Measurements from ENCODE around the gene FHIT. TPM values are rescaled to one million over a fixed set of nuclear protein-coding genes. Genes with fewer than 3 reads are reported as not detected.
A peak's percentile ranks its signal among the peaks of the same experiment; 100 is the strongest.
"Not testable (repeated sequence)": the region's sequence is repeated elsewhere in the genome, so short reads cannot be mapped to it uniquely, and the experiment has no call there.

The FHIT gene
- total and polyA plus RNA-seq, 4 donors = 6.9 to 16.5 (median 9.9) TPM

GRCh38 chr3:60571511-60571910 lies 679.7 kb downstream of the FHIT start:
- DNase-seq (ENCODE audit: low read depth in 4 of 6, low spot score in 6 of 6) = no peak
- Histone ChIP-seq H3K36me3 (ENCODE audit: control insufficient read depth, insufficient read depth, low read length) (no peaks in the 10 kb centered on the region), H3K27me3 (ENCODE audit: control insufficient read depth, insufficient read depth, low read length) (peaks cover 2% of the 10 kb centered on the region), H3K4me1 (ENCODE audit: control insufficient read depth, insufficient read depth, low read length) (no peaks in the 10 kb centered on the region), H3K4me3 (ENCODE audit: low read depth, low read length) (no peak overlapping the region), H3K27ac (ENCODE audit: low read depth, low read length) (no peak overlapping the region), H3K9me3 (ENCODE audit: control insufficient read depth, insufficient read depth, low read length) (no peaks in the 10 kb centered on the region)
- no CpG with 5 or more reads among the region's 2 CpGs for WGBS (ENCODE audit: insufficient coverage)

GRCh38 chr3:60557122-60557521 lies 694.1 kb downstream of the FHIT start:
- no peak for DNase-seq (ENCODE audit: low read depth in 4 of 6, low spot score in 6 of 6)
- WGBS (ENCODE audit: insufficient coverage) = 92% methylated on average over 2 of the region's 3 CpGs
- Histone ChIP-seq H3K27me3 (ENCODE audit: control insufficient read depth, insufficient read depth, low read length) (no peaks in the 10 kb centered on the region), H3K27ac (ENCODE audit: low read depth, low read length) (no peak overlapping the region), H3K4me1 (ENCODE audit: control insufficient read depth, insufficient read depth, low read length) (no peaks in the 10 kb centered on the region), H3K4me3 (ENCODE audit: low read depth, low read length) (no peak overlapping the region), H3K9me3 (ENCODE audit: control insufficient read depth, insufficient read depth, low read length) (peaks cover 1% of the 10 kb centered on the region), H3K36me3 (ENCODE audit: control insufficient read depth, insufficient read depth, low read length) (no peaks in the 10 kb centered on the region)

- Histone ChIP-seq H3K4me3 (ENCODE audit: low read depth, low read length) (no peak overlapping the region), H3K27me3 (ENCODE audit: control insufficient read depth, insufficient read depth, low read length) (no peaks in the 10 kb centered on the region), H3K36me3 (ENCODE audit: control insufficient read depth, insufficient read depth, low read length) (no peaks in the 10 kb centered on the region), H3K9me3 (ENCODE audit: control insufficient read depth, insufficient read depth, low read length) (peaks cover 1% of the 10 kb centered on the region), H3K4me1 (ENCODE audit: control insufficient read depth, insufficient read depth, low read length) (no peaks in the 10 kb centered on the region), H3K27ac (ENCODE audit: low read depth, low read length) (no peak overlapping the region)
- DNase-seq (ENCODE audit: low read depth in 4 of 6, low spot score in 6 of 6) = no peak
- 48% methylated on average over 2 of the region's 4 CpGs for WGBS (ENCODE audit: insufficient coverage)
Measured at GRCh38 chr3:60555686-60556354, 695.4 kb downstream of the FHIT start.

- H3K4me1 ChIP-seq (ENCODE audit: control insufficient read depth, insufficient read depth, low read length) = no peaks in the 10 kb centered on the region
- H3K27ac ChIP-seq (ENCODE audit: low read depth, low read length) = no peak overlapping the region
- no peak overlapping the region for H3K4me3 ChIP-seq (ENCODE audit: low read depth, low read length)
- no peak for DNase-seq (ENCODE audit: low read depth in 4 of 6, low spot score in 6 of 6)
- no peaks in the 10 kb centered on the region for H3K36me3 ChIP-seq (ENCODE audit: control insufficient read depth, insufficient read depth, low read length)
- no peaks in the 10 kb centered on the region for H3K9me3 ChIP-seq (ENCODE audit: control insufficient read depth, insufficient read depth, low read length)
- H3K27me3 ChIP-seq (ENCODE audit: control insufficient read depth, insufficient read depth, low read length) = no peaks in the 10 kb centered on the region
- WGBS (ENCODE audit: insufficient coverage) = no CpG with 5 or more reads among the region's 3 CpGs
Measured at GRCh38 chr3:60553144-60553543, 698.1 kb downstream of the FHIT start.

- WGBS (ENCODE audit: insufficient coverage) = no CpG with 5 or more reads among the region's 2 CpGs
- no peaks in the 10 kb centered on the region for H3K4me1 ChIP-seq (ENCODE audit: control insufficient read depth, insufficient read depth, low read length)
- no peaks in the 10 kb centered on the region for H3K36me3 ChIP-seq (ENCODE audit: control insufficient read depth, insufficient read depth, low read length)
- H3K27ac ChIP-seq (ENCODE audit: low read depth, low read length) = no peak overlapping the region
- no peak overlapping the region for H3K4me3 ChIP-seq (ENCODE audit: low read depth, low read length)
- H3K9me3 ChIP-seq (ENCODE audit: control insufficient read depth, insufficient read depth, low read length) = no peaks in the 10 kb centered on the region
- no peak for DNase-seq (ENCODE audit: low read depth in 4 of 6, low spot score in 6 of 6)
- no peaks in the 10 kb centered on the region for H3K27me3 ChIP-seq (ENCODE audit: control insufficient read depth, insufficient read depth, low read length)
Measured at GRCh38 chr3:60552581-60552980, 698.7 kb downstream of the FHIT start.

GRCh38 chr3:60551455-60552209 lies 699.6 kb downstream of the FHIT start:
- no peak for DNase-seq (ENCODE audit: low read depth in 4 of 6, low spot score in 6 of 6)
- 100% methylated on average over 1 of the region's 5 CpGs for WGBS (ENCODE audit: insufficient coverage)
- no peaks in the 10 kb centered on the region for H3K27me3 ChIP-seq (ENCODE audit: control insufficient read depth, insufficient read depth, low read length)
- no peak overlapping the region for H3K27ac ChIP-seq (ENCODE audit: low read depth, low read length)
- no peak overlapping the region for H3K4me3 ChIP-seq (ENCODE audit: low read depth, low read length)
- H3K36me3 ChIP-seq (ENCODE audit: control insufficient read depth, insufficient read depth, low read length) = no peaks in the 10 kb centered on the region
- H3K9me3 ChIP-seq (ENCODE audit: control insufficient read depth, insufficient read depth, low read length) = no peaks in the 10 kb centered on the region
- no peaks in the 10 kb centered on the region for H3K4me1 ChIP-seq (ENCODE audit: control insufficient read depth, insufficient read depth, low read length)

- Histone ChIP-seq H3K4me3 (ENCODE audit: low read depth, low read length) (no peak overlapping the region), H3K36me3 (ENCODE audit: control insufficient read depth, insufficient read depth, low read length) (no peaks in the 10 kb centered on the region), H3K4me1 (ENCODE audit: control insufficient read depth, insufficient read depth, low read length) (no peaks in the 10 kb centered on the region), H3K9me3 (ENCODE audit: control insufficient read depth, insufficient read depth, low read length) (no peaks in the 10 kb centered on the region), H3K27me3 (ENCODE audit: control insufficient read depth, insufficient read depth, low read length) (no peaks in the 10 kb centered on the region), H3K27ac (ENCODE audit: low read depth, low read length) (no peak overlapping the region)
- peak in 1 of 6 donors; percentile 88 for DNase-seq (ENCODE audit: low read depth in 4 of 6, low spot score in 6 of 6)
- WGBS (ENCODE audit: insufficient coverage) = no CpG with 5 or more reads among the region's 2 CpGs
Measured at GRCh38 chr3:60549863-60550262, 701.4 kb downstream of the FHIT start.

- no peaks in the 10 kb centered on the region for H3K36me3 ChIP-seq (ENCODE audit: control insufficient read depth, insufficient read depth, low read length)
- no peaks in the 10 kb centered on the region for H3K27me3 ChIP-seq (ENCODE audit: control insufficient read depth, insufficient read depth, low read length)
- 27% methylated on average over 2 of the region's 3 CpGs for WGBS (ENCODE audit: insufficient coverage)
- no peaks in the 10 kb centered on the region for H3K4me1 ChIP-seq (ENCODE audit: control insufficient read depth, insufficient read depth, low read length)
- H3K27ac ChIP-seq (ENCODE audit: low read depth, low read length) = no peak overlapping the region
- no peak overlapping the region for H3K4me3 ChIP-seq (ENCODE audit: low read depth, low read length)
- DNase-seq (ENCODE audit: low read depth in 4 of 6, low spot score in 6 of 6) = no peak
- no peaks in the 10 kb centered on the region for H3K9me3 ChIP-seq (ENCODE audit: control insufficient read depth, insufficient read depth, low read length)
Measured at GRCh38 chr3:60542995-60543394, 708.3 kb downstream of the FHIT start.

GRCh38 chr3:60539394-60539793 lies 711.9 kb downstream of the FHIT start:
- no CpG with 5 or more reads among the region's 2 CpGs for WGBS (ENCODE audit: insufficient coverage)
- H3K9me3 ChIP-seq (ENCODE audit: control insufficient read depth, insufficient read depth, low read length); H3K4me3 ChIP-seq (ENCODE audit: low read depth, low read length); H3K36me3 ChIP-seq (ENCODE audit: control insufficient read depth, insufficient read depth, low read length); DNase-seq (ENCODE audit: low read depth in 4 of 6, low spot score in 6 of 6); H3K27me3 ChIP-seq (ENCODE audit: control insufficient read depth, insufficient read depth, low read length); H3K4me1 ChIP-seq (ENCODE audit: control insufficient read depth, insufficient read depth, low read length); H3K27ac ChIP-seq (ENCODE audit: low read depth, low read length): not testable (repeated sequence)

GRCh38 chr3:60536420-60536819 lies 714.8 kb downstream of the FHIT start:
- no peaks in the 10 kb centered on the region for H3K36me3 ChIP-seq (ENCODE audit: control insufficient read depth, insufficient read depth, low read length)
- no CpG with 5 or more reads among the region's 3 CpGs for WGBS (ENCODE audit: insufficient coverage)
- peak in 1 of 6 donors; percentile 69 for DNase-seq (ENCODE audit: low read depth in 4 of 6, low spot score in 6 of 6)
- H3K4me1 ChIP-seq (ENCODE audit: control insufficient read depth, insufficient read depth, low read length) = no peaks in the 10 kb centered on the region
- H3K4me3 ChIP-seq (ENCODE audit: low read depth, low read length) = no peak overlapping the region
- H3K9me3 ChIP-seq (ENCODE audit: control insufficient read depth, insufficient read depth, low read length) = no peaks in the 10 kb centered on the region
- no peak overlapping the region for H3K27ac ChIP-seq (ENCODE audit: low read depth, low read length)
- no peaks in the 10 kb centered on the region for H3K27me3 ChIP-seq (ENCODE audit: control insufficient read depth, insufficient read depth, low read length)

Measured in spinal cord (tissue), 10 donors.